Measurements from ENCODE around the gene MMGT1.
"Not testable (repeated sequence)": the region's sequence is repeated elsewhere in the genome, so short reads cannot be mapped to it uniquely, and the experiment has no call there.

The MMGT1 gene

GRCh38 chrX:135920516-135920915 is 53.3 kb downstream of the MMGT1 start:
- not testable (repeated sequence) for DNase-seq

GRCh38 chrX:135914404-135914803 is 59.4 kb downstream of the MMGT1 start:
- DNase-seq = no peak

All from NCI-H446 (cell line).